Measurements from ENCODE around the gene DEPDC1. TPM values are rescaled to one million over a fixed set of nuclear protein-coding genes. Genes with fewer than 3 reads are reported as not detected.
A peak's percentile ranks its signal among the peaks of the same experiment; 100 is the strongest.

The DEPDC1 gene
- total RNA-seq, 2 experiments from 2014 or later = 15.7 to 16.0 TPM

- intact Hi-C loops (cut with micrococcal nuclease) = no loop called here
These were observed 6.2 kb upstream of the DEPDC1 start for GRCh38 chr1:68503085-68503484.

GRCh38 chr1:68497358-68497698, 446 bp upstream of the DEPDC1 start:
- CTCF ChIA-PET = interaction anchor here (0.8 kb wide), 1 partner anchor 17 kb away, joined by 3 read pairs; no protein-coding TSS in a partner anchor
- POLR2A ChIA-PET = interaction anchor here (0.6 kb wide), 1 partner anchor 266 kb away, joined by 4 read pairs; no protein-coding TSS in a partner anchor
- H3K27me3 Mint-ChIP-seq = peaks cover 29% of the 10 kb centered on the region
- ATAC-seq (peak; percentile 9), DNase-seq (no peak)
- no peak overlapping the region for H3K27ac Mint-ChIP-seq
- H3K4me1 Mint-ChIP-seq (ENCODE audit: low read depth) = peaks cover 9% of the 10 kb centered on the region
- intact Hi-C loops (cut with micrococcal nuclease) = no loop called here
- H3K9me3 Mint-ChIP-seq = peaks cover 2% of the 10 kb centered on the region
- TF ChIP-seq CTCF (IDR thresholded peaks at IDR 0.05) = no peak
- peak overlapping the region; percentile 83 for H3K4me3 Mint-ChIP-seq
- peaks cover 2% of the 10 kb centered on the region for H3K36me3 Mint-ChIP-seq (ENCODE audit: low read depth)

More at GRCh38 chr1:68503085-68503484, 6.2 kb upstream of the DEPDC1 start:
- DNase-seq = no peak
- POLR2A ChIA-PET = no interaction called here
- no peak for ATAC-seq
- no peaks in the 10 kb centered on the region for H3K4me1 Mint-ChIP-seq (ENCODE audit: low read depth)
- H3K4me3 Mint-ChIP-seq = no peak overlapping the region
- H3K36me3 Mint-ChIP-seq (ENCODE audit: low read depth) = peaks cover 1% of the 10 kb centered on the region
- H3K9me3 Mint-ChIP-seq = peaks cover 9% of the 10 kb centered on the region
- H3K27ac Mint-ChIP-seq = no peak overlapping the region
- CTCF ChIA-PET = no interaction called here
- H3K27me3 Mint-ChIP-seq = peaks cover 14% of the 10 kb centered on the region
- TF ChIP-seq CTCF (IDR thresholded peaks at IDR 0.05) = no peak

GRCh38 chr1:68495968-68496679, 758 bp downstream of the DEPDC1 start:
- no peak for TF ChIP-seq CTCF (IDR thresholded peaks at IDR 0.05)
- CTCF ChIA-PET = no interaction called here
- Mint-ChIP-seq H3K9me3 (no peaks in the 10 kb centered on the region), H3K4me3 (peak overlapping the region; percentile 83), H3K4me1 (ENCODE audit: low read depth) (peaks cover 9% of the 10 kb centered on the region), H3K27me3 (peaks cover 27% of the 10 kb centered on the region), H3K36me3 (ENCODE audit: low read depth) (peaks cover 2% of the 10 kb centered on the region), H3K27ac (peak overlapping the region; percentile 43)
- ATAC-seq (peak; percentile 41), DNase-seq (peak; percentile 5)
- POLR2A ChIA-PET = no interaction called here
- intact Hi-C loops (cut with micrococcal nuclease) = no loop called here

GRCh38 chr1:68495532-68495931, 1.4 kb downstream of the DEPDC1 start:
- no peak for ATAC-seq
- CTCF ChIA-PET = no interaction called here

More at GRCh38 chr1:68495532-68495931, 1.4 kb downstream of the DEPDC1 start:
- no peak for TF ChIP-seq CTCF (IDR thresholded peaks at IDR 0.05)
- POLR2A ChIA-PET = no interaction called here
- Mint-ChIP-seq H3K27me3 (peaks cover 27% of the 10 kb centered on the region), H3K4me3 (peak overlapping the region; percentile 83), H3K27ac (no peak overlapping the region), H3K4me1 (ENCODE audit: low read depth) (peaks cover 9% of the 10 kb centered on the region), H3K9me3 (no peaks in the 10 kb centered on the region), H3K36me3 (ENCODE audit: low read depth) (peaks cover 8% of the 10 kb centered on the region)
- no peak for DNase-seq
- intact Hi-C loops (cut with micrococcal nuclease) = no loop called here
